K562 (cell line): Measurements from ENCODE around the gene CRKL. TPM values are rescaled to one million over a fixed set of nuclear protein-coding genes. Genes with fewer than 3 reads are reported as not detected.

Experiments
- CTCF ChIP-seq, 3 experiments: IDR thresholded peaks in 2 of 3; conservative IDR thresholded peaks in 1 of 3; 2 replicates each; pipeline ENCODE4 v1.5.1; 2011 to 2012; ENCODE audit warnings: low read length in 3 of 3, mild to moderate bottlenecking in 3 of 3, control low read depth in 2 of 3, improper control_type of control experiment in 1 of 3, inconsistent platforms in 1 of 3, low read depth in 1 of 3, mixed read lengths in 1 of 3, moderate library complexity in 1 of 3; ENCODE audit not compliant: insufficient read depth in 2 of 3
- FOXO4 ChIP-seq: fragments of 450-650 bp; formaldehyde crosslinking; IDR thresholded peaks from 2 replicates; pipeline ENCODE4 v1.4.0; 2020; ENCODE audit warnings: mild to moderate bottlenecking, moderate library complexity
- NFYB ChIP-seq: IDR thresholded peaks from 2 replicates; pipeline ENCODE4 v1.6.1; 2011; ENCODE audit warnings: mild to moderate bottlenecking, moderate library complexity; ENCODE audit not compliant: insufficient read length; ENCODE audit errors: extremely low read depth
- NR0B1 ChIP-seq: fragments of 450-650 bp; IDR thresholded peaks from one replicate; pipeline ENCODE4 v1.6.1; 2018; ENCODE audit warnings: mild to moderate bottlenecking, moderate library complexity; ENCODE audit not compliant: partially characterized antibody
- PRDM10 ChIP-seq: fragments of 450-650 bp; IDR thresholded peaks from 2 replicates; pipeline ENCODE4 v1.6.1; 2018; ENCODE audit not compliant: partially characterized antibody
- PRPF4 ChIP-seq: fragments of 200-400 bp; formaldehyde crosslinking; IDR thresholded peaks from one replicate; pipeline ENCODE4 v1.6.1; 2017; ENCODE audit warnings: low read length, low read depth, mild to moderate bottlenecking; ENCODE audit not compliant: insufficient read depth, poor library complexity, severe bottlenecking
- TEAD1 ChIP-seq, 2 experiments: fragments of 450-650 bp in 1 of 2; sonication (generic) in 1 of 2; formaldehyde crosslinking; IDR thresholded peaks; 2 replicates each; pipeline versions ENCODE4 v1.4.0 to v1.8.0; 2020 to 2022; ENCODE audit warnings: mild to moderate bottlenecking in 2 of 2, missing genetic modification reagents in 1 of 2
- ZNF592 ChIP-seq: fragments of 450-650 bp; IDR thresholded peaks from 2 replicates; pipeline ENCODE4 v1.6.1; 2017; ENCODE audit warnings: antibody characterized with exemption, mild to moderate bottlenecking
- ZNF668 ChIP-seq: fragments of 250-450 bp; sonication (Bioruptor Pico); IDR thresholded peaks from 2 replicates; pipeline ENCODE4 v1.8.0; 2022; ENCODE audit warnings: mild to moderate bottlenecking, inconsistent platforms
- polyA plus RNA-seq, 8 experiments: library from polyadenylated mRNA; depleted of rRNA in 4 of 8; stranded (reverse) in 5 of 8; unstranded in 3 of 8; fragments of >200 nt; fragmentation: Nextera tagmentation in 2 of 8; fragmentation: Illumina TruSeq in 1 of 8; extraction: Ambion mirVana in 2 of 8; extraction: Trizol in 1 of 8; gene quantifications; 2 replicates each; pipeline versions ENCODE4 v1.2.1 to v1.2.3, GENCODE V29; 2011 to 2014; ENCODE audit warnings: inconsistent platforms in 1 of 8, missing spikeins in 1 of 8
- total RNA-seq, 7 experiments: library from RNA; depleted of rRNA in 6 of 7; stranded (reverse); fragments of >200 nt in 6 of 7; fragmentation: Illumina TruSeq in 2 of 7; extraction: Trizol in 2 of 7; gene quantifications; 2 replicates each; pipeline versions ENCODE4 v1.2.1 to v1.2.3, GENCODE V29; 2011 to 2021; ENCODE audit warnings: low replicate concordance in 1 of 7

The CRKL gene
- total and polyA plus RNA-seq, 9 of the 15 experiments (the other 6 are each of a cell fraction or from before 2014, with no cell fraction given) = 100 to 263 (median 124) TPM

- TF ChIP-seq ZNF592 (no peak), ZNF668 (no peak), CTCF (IDR thresholded peaks at IDR 0.05 in 2 of 3, conservative IDR thresholded peaks at IDR 0.05 in 1 of 3; ENCODE audit: insufficient read depth in 2 of 3, low read depth in 1 of 3, low read length in 3 of 3) (no peak), NR0B1 (no peak), TEAD1 (CRISPR knock-in tag; IDR thresholded peaks at IDR 0.05) (no peak; a peak in 1 of 4 replicates), PRPF4 (no peak), NFYB (no peak), PRDM10 (no peak), FOXO4 (peak; percentile 46; the same call in 1 of the 2 replicates)
Observed at GRCh38 chr22:20998411-20999336, 81.5 kb downstream of the CRKL start (continued).
